ENCODE results near the gene OPN4.

The OPN4 gene

GRCh38 chr10:86647773-86648703, 6.3 kb upstream of the OPN4 start:
- no peak for DNase-seq (ENCODE audit: low spot score)

- DNase-seq (ENCODE audit: low spot score): peak; percentile 57
Measured at GRCh38 chr10:86648704-86649427, 5.5 kb upstream of the OPN4 start.

- no peak for DNase-seq (ENCODE audit: low spot score)
Measured at GRCh38 chr10:86649471-86650150, 4.7 kb upstream of the OPN4 start.

- DNase-seq (ENCODE audit: low spot score): no peak
Measured at GRCh38 chr10:86650151-86650550, 4.2 kb upstream of the OPN4 start.

- DNase-seq (ENCODE audit: low spot score): no peak
Measured at GRCh38 chr10:86651021-86651471, 3.3 kb upstream of the OPN4 start.

- DNase-seq (ENCODE audit: low spot score): no peak
Measured at GRCh38 chr10:86651631-86652331, 2.6 kb upstream of the OPN4 start.

- DNase-seq (ENCODE audit: low spot score): no peak
Measured at GRCh38 chr10:86652361-86653202, 1.8 kb upstream of the OPN4 start.

- no peak for DNase-seq (ENCODE audit: low spot score)
Measured at GRCh38 chr10:86653379-86653778, 968 bp upstream of the OPN4 start.

GRCh38 chr10:86653987-86654386, 360 bp upstream of the OPN4 start:
- no peak for DNase-seq (ENCODE audit: low spot score)

GRCh38 chr10:86655173-86655540, 810 bp downstream of the OPN4 start:
- no peak for DNase-seq (ENCODE audit: low spot score)

GRCh38 chr10:86655596-86655995, 1.2 kb downstream of the OPN4 start:
- DNase-seq (ENCODE audit: low spot score): no peak

GRCh38 chr10:86657011-86657395, 2.7 kb downstream of the OPN4 start:
- no peak for DNase-seq (ENCODE audit: low spot score)

- peak; percentile 31 for DNase-seq (ENCODE audit: low spot score)
Measured at GRCh38 chr10:86657396-86658011, 3.2 kb downstream of the OPN4 start.

GRCh38 chr10:86658261-86658741, 4.0 kb downstream of the OPN4 start:
- no peak for DNase-seq (ENCODE audit: low spot score)

GRCh38 chr10:86658751-86659150, 4.4 kb downstream of the OPN4 start:
- DNase-seq (ENCODE audit: low spot score): no peak

- no peak for DNase-seq (ENCODE audit: low spot score)
Measured at GRCh38 chr10:86659161-86659691, 4.9 kb downstream of the OPN4 start.

GRCh38 chr10:86659721-86660453, 5.5 kb downstream of the OPN4 start:
- no peak for DNase-seq (ENCODE audit: low spot score)

GRCh38 chr10:86661161-86662025, 7.0 kb downstream of the OPN4 start:
- DNase-seq (ENCODE audit: low spot score): no peak

Data from kidney tubule cell (primary cell).